DOHH2 (cell line): ENCODE data around the gene ETDC.

ENCODE experiments used
- EZH2phosphoT487 ChIP-seq: fragments of 200-600 bp; sonication (generic); IDR thresholded peaks from 2 replicates; pipeline ENCODE4 v1.6.1; 2017; ENCODE audit warnings: borderline replicate concordance, mild to moderate bottlenecking, antibody characterized with exemption, low read length, moderate library complexity, mixed read lengths
- TF ChIP-seq, protein P1 (sequence below): fragments of 200-600 bp; sonication (generic); IDR thresholded peaks from one replicate; pipeline ENCODE4 v1.5.1; 2014; ENCODE audit warnings: antibody characterized with exemption, mild to moderate bottlenecking, low read depth, low read length; ENCODE audit not compliant: poor library complexity, severe bottlenecking

DNA sequence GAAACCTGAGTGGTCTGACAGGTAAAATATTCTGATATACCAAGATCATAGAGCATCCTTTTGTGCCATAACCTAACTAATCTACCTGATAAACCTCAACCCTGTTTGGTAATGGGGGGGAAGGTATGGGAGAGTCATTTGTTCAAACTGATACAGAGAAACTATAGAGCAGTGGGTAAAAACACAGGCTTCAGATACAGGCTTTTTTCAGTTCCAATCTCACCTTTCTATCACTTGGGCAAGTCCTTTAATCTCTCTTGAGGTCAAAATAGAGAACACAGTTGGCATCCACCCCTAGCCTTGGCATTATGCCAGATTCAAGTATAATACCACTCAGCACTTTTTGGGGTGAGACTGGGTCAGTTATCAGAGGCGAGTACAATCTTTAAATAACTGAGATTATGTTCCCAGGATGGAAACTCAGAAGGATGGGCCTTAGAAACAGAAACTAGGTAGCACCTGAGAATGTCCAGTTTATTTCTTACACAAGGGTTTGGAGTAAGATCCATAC, 880 bp upstream of the ETDC start:
- TF ChIP-seq, protein P1, sequence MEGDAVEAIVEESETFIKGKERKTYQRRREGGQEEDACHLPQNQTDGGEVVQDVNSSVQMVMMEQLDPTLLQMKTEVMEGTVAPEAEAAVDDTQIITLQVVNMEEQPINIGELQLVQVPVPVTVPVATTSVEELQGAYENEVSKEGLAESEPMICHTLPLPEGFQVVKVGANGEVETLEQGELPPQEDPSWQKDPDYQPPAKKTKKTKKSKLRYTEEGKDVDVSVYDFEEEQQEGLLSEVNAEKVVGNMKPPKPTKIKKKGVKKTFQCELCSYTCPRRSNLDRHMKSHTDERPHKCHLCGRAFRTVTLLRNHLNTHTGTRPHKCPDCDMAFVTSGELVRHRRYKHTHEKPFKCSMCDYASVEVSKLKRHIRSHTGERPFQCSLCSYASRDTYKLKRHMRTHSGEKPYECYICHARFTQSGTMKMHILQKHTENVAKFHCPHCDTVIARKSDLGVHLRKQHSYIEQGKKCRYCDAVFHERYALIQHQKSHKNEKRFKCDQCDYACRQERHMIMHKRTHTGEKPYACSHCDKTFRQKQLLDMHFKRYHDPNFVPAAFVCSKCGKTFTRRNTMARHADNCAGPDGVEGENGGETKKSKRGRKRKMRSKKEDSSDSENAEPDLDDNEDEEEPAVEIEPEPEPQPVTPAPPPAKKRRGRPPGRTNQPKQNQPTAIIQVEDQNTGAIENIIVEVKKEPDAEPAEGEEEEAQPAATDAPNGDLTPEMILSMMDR, result no peak
- no peak for TF ChIP-seq EZH2phosphoT487
